Heart left ventricle (tissue), 13 donors: ENCODE measurements around the gene THADA.

ENCODE experiments used
- POLR2A ChIP-seq, 2 donors: fragments of 450-650 bp; IDR thresholded peaks; one replicate each; pipeline ENCODE4 v1.6.1; 2017; ENCODE audit warnings: antibody characterized with exemption in 2 of 2, mild to moderate bottlenecking in 2 of 2, moderate library complexity in 2 of 2
- TF ChIP-seq, protein P1 (sequence below), 12 donors: fragments of 200-600 bp; sonication (generic) in 4 of 12; IDR thresholded peaks; one replicate each; pipeline versions ENCODE4 v1.5.0 to v1.8.0; 2018 to 2022; ENCODE audit warnings: antibody characterized with exemption in 12 of 12, mild to moderate bottlenecking in 5 of 12
- donor health status: ischemic (EF 13 %, LVEDD 7.1; RV severe dilation, severe dysfunction).
- donor health status: DM: no; HTN: yes; CAD: no.
- donor health status: DM: no; HTN: no; CAD: no.
- donor health status: ischemic (EF 25% LVEDD 6.9; RV normal size, moderate dysfunction).
- donor health status: ischemic (EF 25% LVEDD 5.7; RV mildly dilated, moderate dysfunction).
- donor health status: ischemic (EF 35%, LVEDD 5.7; RV mildly dilated, moderate dysfunction).
- donor health status: nonischemic (EF 11% LVEDD 7.7; RV severe dilation, severe dysfunction).
- donor health status: DM: yes; HTN: yes; CAD: no.
- donor health status: PGD.
- donor health status: ischemic (EF 29% LVEDD 5.4; RV normal size, mild dysfunction).
- donor health status: nonischemic (EF 23%, LVEDD 6.1; RV moderate dilation, normal function).

- TF ChIP-seq, protein P1, sequence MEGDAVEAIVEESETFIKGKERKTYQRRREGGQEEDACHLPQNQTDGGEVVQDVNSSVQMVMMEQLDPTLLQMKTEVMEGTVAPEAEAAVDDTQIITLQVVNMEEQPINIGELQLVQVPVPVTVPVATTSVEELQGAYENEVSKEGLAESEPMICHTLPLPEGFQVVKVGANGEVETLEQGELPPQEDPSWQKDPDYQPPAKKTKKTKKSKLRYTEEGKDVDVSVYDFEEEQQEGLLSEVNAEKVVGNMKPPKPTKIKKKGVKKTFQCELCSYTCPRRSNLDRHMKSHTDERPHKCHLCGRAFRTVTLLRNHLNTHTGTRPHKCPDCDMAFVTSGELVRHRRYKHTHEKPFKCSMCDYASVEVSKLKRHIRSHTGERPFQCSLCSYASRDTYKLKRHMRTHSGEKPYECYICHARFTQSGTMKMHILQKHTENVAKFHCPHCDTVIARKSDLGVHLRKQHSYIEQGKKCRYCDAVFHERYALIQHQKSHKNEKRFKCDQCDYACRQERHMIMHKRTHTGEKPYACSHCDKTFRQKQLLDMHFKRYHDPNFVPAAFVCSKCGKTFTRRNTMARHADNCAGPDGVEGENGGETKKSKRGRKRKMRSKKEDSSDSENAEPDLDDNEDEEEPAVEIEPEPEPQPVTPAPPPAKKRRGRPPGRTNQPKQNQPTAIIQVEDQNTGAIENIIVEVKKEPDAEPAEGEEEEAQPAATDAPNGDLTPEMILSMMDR (IDR thresholded peaks at IDR 0.05) = no peak
- TF ChIP-seq POLR2A (IDR thresholded peaks at IDR 0.05) = no peak
These were observed 10.0 kb upstream of the THADA start for GRCh38 chr2:43605851-43606250.
